WTC11 (cell line): ENCODE measurements around the gene INPP4B. TPM values are rescaled to one million over a fixed set of nuclear protein-coding genes. Genes with fewer than 3 reads are reported as not detected.

Experiments
- ATAC-seq: fragments of 200-7000 bp; cut with Tn5 transposase; 2 replicates; pipeline ENCODE4 v1.10.0; 2021; ENCODE audit warnings: mild to moderate bottlenecking, moderate library complexity
- CTCF ChIA-PET: fragments of 300-600 bp; sonication (Branson Sonifier 250); formaldehyde crosslinking; loops from one replicate; lab custom pipeline; 2021; ENCODE audit warnings: antibody characterized with exemption; lab: Charles Lee
- POLR2A ChIA-PET: fragments of 350-600 bp; sonication (Branson Sonifier 250); formaldehyde crosslinking; loops from one replicate; lab custom pipeline; 2021; ENCODE audit warnings: antibody characterized with exemption; lab: Charles Lee
- DNase-seq: peaks from one replicate; pipeline ENCODE4 v3.0.0; 2021; ENCODE audit warnings: low spot score
- H3K27ac Mint-ChIP-seq: 2 replicates; pipeline ENCODE4 v1.8.0; 2021; ENCODE audit warnings: mixed read lengths
- H3K27me3 Mint-ChIP-seq: 2 replicates; pipeline ENCODE4 v1.8.0; 2021; ENCODE audit warnings: low read depth, mild to moderate bottlenecking, moderate library complexity, mixed read lengths
- H3K36me3 Mint-ChIP-seq: 2 replicates; pipeline ENCODE4 v1.8.0; 2021; ENCODE audit warnings: mixed read lengths
- H3K4me1 Mint-ChIP-seq: 2 replicates; pipeline ENCODE4 v1.8.0; 2022; ENCODE audit warnings: mixed read lengths
- H3K4me3 Mint-ChIP-seq: 2 replicates; pipeline ENCODE4 v1.8.0; 2021; ENCODE audit warnings: mild to moderate bottlenecking, moderate library complexity, mixed read lengths
- H3K9me3 Mint-ChIP-seq: 2 replicates; pipeline ENCODE4 v1.8.0; 2021; ENCODE audit warnings: mixed read lengths
- CBFB ChIP-seq: sonication (generic); formaldehyde crosslinking; IDR thresholded peaks from 2 replicates; pipeline ENCODE4 v1.8.1; 2022; ENCODE audit warnings: mild to moderate bottlenecking, low read depth, missing genetic modification reagents
- ERG ChIP-seq: fragments of 250-450 bp; sonication (Bioruptor Pico); IDR thresholded peaks from 2 replicates; pipeline ENCODE4 v1.8.0; 2021; ENCODE audit warnings: mild to moderate bottlenecking
- ETV6 ChIP-seq: sonication (generic); formaldehyde crosslinking; IDR thresholded peaks from 2 replicates; pipeline ENCODE4 v1.8.1; 2022; ENCODE audit warnings: mild to moderate bottlenecking, missing genetic modification reagents
- MYBL2 ChIP-seq: sonication (generic); formaldehyde crosslinking; IDR thresholded peaks from 2 replicates; pipeline ENCODE4 v1.8.1; 2023; ENCODE audit warnings: mild to moderate bottlenecking, moderate library complexity, missing genetic modification reagents
- NR1H2 ChIP-seq: sonication (generic); formaldehyde crosslinking; IDR thresholded peaks from 2 replicates; pipeline ENCODE4 v1.9.0; 2021; ENCODE audit warnings: mild to moderate bottlenecking, moderate library complexity, missing genetic modification reagents
- SMAD3 ChIP-seq: sonication (generic); formaldehyde crosslinking; IDR thresholded peaks from 2 replicates; pipeline ENCODE4 v1.8.0; 2022; ENCODE audit warnings: missing genetic modification reagents, mild to moderate bottlenecking, borderline replicate concordance
- ZNF219 ChIP-seq: sonication (generic); formaldehyde crosslinking; IDR thresholded peaks from 2 replicates; pipeline ENCODE4 v1.8.0; 2023; ENCODE audit warnings: missing genetic modification reagents, mild to moderate bottlenecking, borderline replicate concordance
- ZNF423 ChIP-seq: fragments of 250-450 bp; sonication (Bioruptor Pico); IDR thresholded peaks from 2 replicates; pipeline ENCODE4 v2.1.2; 2022; ENCODE audit warnings: mild to moderate bottlenecking, moderate library complexity
- total RNA-seq: library from RNA; stranded (reverse); gene quantifications from 3 replicates; pipeline ENCODE4 v1.2.3, GENCODE V29; 2021
- TF ChIP-seq, protein P1 (sequence below): sonication (generic); formaldehyde crosslinking; IDR thresholded peaks from 2 replicates; pipeline ENCODE4 v1.8.1; 2023; ENCODE audit warnings: mild to moderate bottlenecking, missing genetic modification reagents, moderate library complexity
- TF ChIP-seq, protein P2 (sequence below): sonication (generic); formaldehyde crosslinking; IDR thresholded peaks from 2 replicates; pipeline ENCODE4 v1.8.0; 2023; ENCODE audit warnings: missing genetic modification reagents, mild to moderate bottlenecking, borderline replicate concordance
- TF ChIP-seq, protein P3 (sequence below): sonication (generic); formaldehyde crosslinking; IDR thresholded peaks from 2 replicates; pipeline ENCODE4 v1.8.1; 2023; ENCODE audit warnings: mild to moderate bottlenecking, missing genetic modification reagents
- TF ChIP-seq, protein P4 (sequence below): fragments of 250-450 bp; sonication (Bioruptor Pico); IDR thresholded peaks from 2 replicates; pipeline ENCODE4 v1.9.0; 2021; ENCODE audit warnings: mild to moderate bottlenecking
- TF ChIP-seq, protein P5 (sequence below): sonication (generic); formaldehyde crosslinking; IDR thresholded peaks from 2 replicates; pipeline ENCODE4 v1.8.0; 2022; ENCODE audit warnings: missing genetic modification reagents
- TF ChIP-seq, protein P6 (sequence below): sonication (generic); formaldehyde crosslinking; IDR thresholded peaks from 2 replicates; pipeline ENCODE4 v1.8.1; 2023; ENCODE audit warnings: mild to moderate bottlenecking, missing genetic modification reagents, borderline replicate concordance
- TF ChIP-seq, protein P7 (sequence below): sonication (generic); formaldehyde crosslinking; IDR thresholded peaks from 2 replicates; pipeline ENCODE4 v1.8.0; 2022; ENCODE audit warnings: mild to moderate bottlenecking, missing genetic modification reagents

INPP4B gene
- total RNA-seq, 1 experiment from 2014 or later: 0.92 TPM

- ATAC-seq (no peak), DNase-seq (no peak)
- ChIA-PET POLR2A (no interaction called here), CTCF (no interaction called here)
- peaks cover 8% of the 10 kb centered on the region for H3K27me3 Mint-ChIP-seq
- H3K4me3 Mint-ChIP-seq: no peak overlapping the region
- H3K27ac Mint-ChIP-seq: no peak overlapping the region
- H3K9me3 Mint-ChIP-seq: no peaks in the 10 kb centered on the region
- no peak for TF ChIP-seq MYBL2 (CRISPR knock-in tag)
- no peak for TF ChIP-seq ZNF423 (CRISPR knock-in tag)
- TF ChIP-seq, protein P1, sequence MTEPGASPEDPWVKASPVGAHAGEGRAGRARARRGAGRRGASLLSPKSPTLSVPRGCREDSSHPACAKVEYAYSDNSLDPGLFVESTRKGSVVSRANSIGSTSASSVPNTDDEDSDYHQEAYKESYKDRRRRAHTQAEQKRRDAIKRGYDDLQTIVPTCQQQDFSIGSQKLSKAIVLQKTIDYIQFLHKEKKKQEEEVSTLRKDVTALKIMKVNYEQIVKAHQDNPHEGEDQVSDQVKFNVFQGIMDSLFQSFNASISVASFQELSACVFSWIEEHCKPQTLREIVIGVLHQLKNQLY (CRISPR knock-in tag): no peak
- no peak for TF ChIP-seq ERG (CRISPR knock-in tag)
- no peak for TF ChIP-seq NR1H2
- TF ChIP-seq, protein P2, sequence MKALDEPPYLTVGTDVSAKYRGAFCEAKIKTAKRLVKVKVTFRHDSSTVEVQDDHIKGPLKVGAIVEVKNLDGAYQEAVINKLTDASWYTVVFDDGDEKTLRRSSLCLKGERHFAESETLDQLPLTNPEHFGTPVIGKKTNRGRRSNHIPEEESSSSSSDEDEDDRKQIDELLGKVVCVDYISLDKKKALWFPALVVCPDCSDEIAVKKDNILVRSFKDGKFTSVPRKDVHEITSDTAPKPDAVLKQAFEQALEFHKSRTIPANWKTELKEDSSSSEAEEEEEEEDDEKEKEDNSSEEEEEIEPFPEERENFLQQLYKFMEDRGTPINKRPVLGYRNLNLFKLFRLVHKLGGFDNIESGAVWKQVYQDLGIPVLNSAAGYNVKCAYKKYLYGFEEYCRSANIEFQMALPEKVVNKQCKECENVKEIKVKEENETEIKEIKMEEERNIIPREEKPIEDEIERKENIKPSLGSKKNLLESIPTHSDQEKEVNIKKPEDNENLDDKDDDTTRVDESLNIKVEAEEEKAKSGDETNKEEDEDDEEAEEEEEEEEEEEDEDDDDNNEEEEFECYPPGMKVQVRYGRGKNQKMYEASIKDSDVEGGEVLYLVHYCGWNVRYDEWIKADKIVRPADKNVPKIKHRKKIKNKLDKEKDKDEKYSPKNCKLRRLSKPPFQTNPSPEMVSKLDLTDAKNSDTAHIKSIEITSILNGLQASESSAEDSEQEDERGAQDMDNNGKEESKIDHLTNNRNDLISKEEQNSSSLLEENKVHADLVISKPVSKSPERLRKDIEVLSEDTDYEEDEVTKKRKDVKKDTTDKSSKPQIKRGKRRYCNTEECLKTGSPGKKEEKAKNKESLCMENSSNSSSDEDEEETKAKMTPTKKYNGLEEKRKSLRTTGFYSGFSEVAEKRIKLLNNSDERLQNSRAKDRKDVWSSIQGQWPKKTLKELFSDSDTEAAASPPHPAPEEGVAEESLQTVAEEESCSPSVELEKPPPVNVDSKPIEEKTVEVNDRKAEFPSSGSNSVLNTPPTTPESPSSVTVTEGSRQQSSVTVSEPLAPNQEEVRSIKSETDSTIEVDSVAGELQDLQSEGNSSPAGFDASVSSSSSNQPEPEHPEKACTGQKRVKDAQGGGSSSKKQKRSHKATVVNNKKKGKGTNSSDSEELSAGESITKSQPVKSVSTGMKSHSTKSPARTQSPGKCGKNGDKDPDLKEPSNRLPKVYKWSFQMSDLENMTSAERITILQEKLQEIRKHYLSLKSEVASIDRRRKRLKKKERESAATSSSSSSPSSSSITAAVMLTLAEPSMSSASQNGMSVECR: no peak
- no peak for TF ChIP-seq CBFB
- TF ChIP-seq, protein P3, sequence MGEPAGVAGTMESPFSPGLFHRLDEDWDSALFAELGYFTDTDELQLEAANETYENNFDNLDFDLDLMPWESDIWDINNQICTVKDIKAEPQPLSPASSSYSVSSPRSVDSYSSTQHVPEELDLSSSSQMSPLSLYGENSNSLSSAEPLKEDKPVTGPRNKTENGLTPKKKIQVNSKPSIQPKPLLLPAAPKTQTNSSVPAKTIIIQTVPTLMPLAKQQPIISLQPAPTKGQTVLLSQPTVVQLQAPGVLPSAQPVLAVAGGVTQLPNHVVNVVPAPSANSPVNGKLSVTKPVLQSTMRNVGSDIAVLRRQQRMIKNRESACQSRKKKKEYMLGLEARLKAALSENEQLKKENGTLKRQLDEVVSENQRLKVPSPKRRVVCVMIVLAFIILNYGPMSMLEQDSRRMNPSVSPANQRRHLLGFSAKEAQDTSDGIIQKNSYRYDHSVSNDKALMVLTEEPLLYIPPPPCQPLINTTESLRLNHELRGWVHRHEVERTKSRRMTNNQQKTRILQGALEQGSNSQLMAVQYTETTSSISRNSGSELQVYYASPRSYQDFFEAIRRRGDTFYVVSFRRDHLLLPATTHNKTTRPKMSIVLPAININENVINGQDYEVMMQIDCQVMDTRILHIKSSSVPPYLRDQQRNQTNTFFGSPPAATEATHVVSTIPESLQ: no peak
- TF ChIP-seq, protein P4, sequence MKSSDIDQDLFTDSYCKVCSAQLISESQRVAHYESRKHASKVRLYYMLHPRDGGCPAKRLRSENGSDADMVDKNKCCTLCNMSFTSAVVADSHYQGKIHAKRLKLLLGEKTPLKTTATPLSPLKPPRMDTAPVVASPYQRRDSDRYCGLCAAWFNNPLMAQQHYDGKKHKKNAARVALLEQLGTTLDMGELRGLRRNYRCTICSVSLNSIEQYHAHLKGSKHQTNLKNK (CRISPR knock-in tag): no peak
- TF ChIP-seq, protein P5, sequence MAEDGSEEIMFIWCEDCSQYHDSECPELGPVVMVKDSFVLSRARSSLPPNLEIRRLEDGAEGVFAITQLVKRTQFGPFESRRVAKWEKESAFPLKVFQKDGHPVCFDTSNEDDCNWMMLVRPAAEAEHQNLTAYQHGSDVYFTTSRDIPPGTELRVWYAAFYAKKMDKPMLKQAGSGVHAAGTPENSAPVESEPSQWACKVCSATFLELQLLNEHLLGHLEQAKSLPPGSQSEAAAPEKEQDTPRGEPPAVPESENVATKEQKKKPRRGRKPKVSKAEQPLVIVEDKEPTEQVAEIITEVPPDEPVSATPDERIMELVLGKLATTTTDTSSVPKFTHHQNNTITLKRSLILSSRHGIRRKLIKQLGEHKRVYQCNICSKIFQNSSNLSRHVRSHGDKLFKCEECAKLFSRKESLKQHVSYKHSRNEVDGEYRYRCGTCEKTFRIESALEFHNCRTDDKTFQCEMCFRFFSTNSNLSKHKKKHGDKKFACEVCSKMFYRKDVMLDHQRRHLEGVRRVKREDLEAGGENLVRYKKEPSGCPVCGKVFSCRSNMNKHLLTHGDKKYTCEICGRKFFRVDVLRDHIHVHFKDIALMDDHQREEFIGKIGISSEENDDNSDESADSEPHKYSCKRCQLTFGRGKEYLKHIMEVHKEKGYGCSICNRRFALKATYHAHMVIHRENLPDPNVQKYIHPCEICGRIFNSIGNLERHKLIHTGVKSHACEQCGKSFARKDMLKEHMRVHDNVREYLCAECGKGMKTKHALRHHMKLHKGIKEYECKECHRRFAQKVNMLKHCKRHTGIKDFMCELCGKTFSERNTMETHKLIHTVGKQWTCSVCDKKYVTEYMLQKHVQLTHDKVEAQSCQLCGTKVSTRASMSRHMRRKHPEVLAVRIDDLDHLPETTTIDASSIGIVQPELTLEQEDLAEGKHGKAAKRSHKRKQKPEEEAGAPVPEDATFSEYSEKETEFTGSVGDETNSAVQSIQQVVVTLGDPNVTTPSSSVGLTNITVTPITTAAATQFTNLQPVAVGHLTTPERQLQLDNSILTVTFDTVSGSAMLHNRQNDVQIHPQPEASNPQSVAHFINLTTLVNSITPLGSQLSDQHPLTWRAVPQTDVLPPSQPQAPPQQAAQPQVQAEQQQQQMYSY (CRISPR knock-in tag): no peak
- TF ChIP-seq, protein P6, sequence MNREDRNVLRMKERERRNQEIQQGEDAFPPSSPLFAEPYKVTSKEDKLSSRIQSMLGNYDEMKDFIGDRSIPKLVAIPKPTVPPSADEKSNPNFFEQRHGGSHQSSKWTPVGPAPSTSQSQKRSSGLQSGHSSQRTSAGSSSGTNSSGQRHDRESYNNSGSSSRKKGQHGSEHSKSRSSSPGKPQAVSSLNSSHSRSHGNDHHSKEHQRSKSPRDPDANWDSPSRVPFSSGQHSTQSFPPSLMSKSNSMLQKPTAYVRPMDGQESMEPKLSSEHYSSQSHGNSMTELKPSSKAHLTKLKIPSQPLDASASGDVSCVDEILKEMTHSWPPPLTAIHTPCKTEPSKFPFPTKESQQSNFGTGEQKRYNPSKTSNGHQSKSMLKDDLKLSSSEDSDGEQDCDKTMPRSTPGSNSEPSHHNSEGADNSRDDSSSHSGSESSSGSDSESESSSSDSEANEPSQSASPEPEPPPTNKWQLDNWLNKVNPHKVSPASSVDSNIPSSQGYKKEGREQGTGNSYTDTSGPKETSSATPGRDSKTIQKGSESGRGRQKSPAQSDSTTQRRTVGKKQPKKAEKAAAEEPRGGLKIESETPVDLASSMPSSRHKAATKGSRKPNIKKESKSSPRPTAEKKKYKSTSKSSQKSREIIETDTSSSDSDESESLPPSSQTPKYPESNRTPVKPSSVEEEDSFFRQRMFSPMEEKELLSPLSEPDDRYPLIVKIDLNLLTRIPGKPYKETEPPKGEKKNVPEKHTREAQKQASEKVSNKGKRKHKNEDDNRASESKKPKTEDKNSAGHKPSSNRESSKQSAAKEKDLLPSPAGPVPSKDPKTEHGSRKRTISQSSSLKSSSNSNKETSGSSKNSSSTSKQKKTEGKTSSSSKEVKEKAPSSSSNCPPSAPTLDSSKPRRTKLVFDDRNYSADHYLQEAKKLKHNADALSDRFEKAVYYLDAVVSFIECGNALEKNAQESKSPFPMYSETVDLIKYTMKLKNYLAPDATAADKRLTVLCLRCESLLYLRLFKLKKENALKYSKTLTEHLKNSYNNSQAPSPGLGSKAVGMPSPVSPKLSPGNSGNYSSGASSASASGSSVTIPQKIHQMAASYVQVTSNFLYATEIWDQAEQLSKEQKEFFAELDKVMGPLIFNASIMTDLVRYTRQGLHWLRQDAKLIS (CRISPR knock-in tag): no peak
- no peak for TF ChIP-seq ETV6
- no peak for TF ChIP-seq ZNF219 (CRISPR knock-in tag)
- no peak for TF ChIP-seq SMAD3 (CRISPR knock-in tag)
- TF ChIP-seq, protein P7, sequence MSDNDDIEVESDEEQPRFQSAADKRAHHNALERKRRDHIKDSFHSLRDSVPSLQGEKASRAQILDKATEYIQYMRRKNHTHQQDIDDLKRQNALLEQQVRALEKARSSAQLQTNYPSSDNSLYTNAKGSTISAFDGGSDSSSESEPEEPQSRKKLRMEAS (CRISPR knock-in tag): no peak
- peaks cover 9% of the 10 kb centered on the region for H3K4me1 Mint-ChIP-seq
- H3K36me3 Mint-ChIP-seq: no peaks in the 10 kb centered on the region
Observed at GRCh38 chr4:142715727-142716126, 130.4 kb downstream of the INPP4B start.
